HG03103 (cell line): ENCODE results near the gene DHRS7C.

ENCODE experiments used
- ATAC-seq: cut with Tn5 transposase; IDR thresholded peaks from one replicate; pipeline ENCODE4 v1.9.1; 2021; ENCODE audit warnings: low read depth; ENCODE audit not compliant: unreplicated experiment

DHRS7C gene

GRCh38 chr17:9767432-9767991 is 23.9 kb downstream of the DHRS7C start:
- no peak for ATAC-seq

- no peak for ATAC-seq
These were observed 24.4 kb downstream of the DHRS7C start for GRCh38 chr17:9766970-9767369.

GRCh38 chr17:9765322-9765721 is 26.1 kb downstream of the DHRS7C start:
- ATAC-seq: no peak

GRCh38 chr17:9763643-9764042 is 27.7 kb downstream of the DHRS7C start:
- ATAC-seq: no peak

GRCh38 chr17:9760266-9760665 is 31.1 kb downstream of the DHRS7C start:
- no peak for ATAC-seq

GRCh38 chr17:9755083-9755482 is 36.3 kb downstream of the DHRS7C start:
- ATAC-seq: no peak

GRCh38 chr17:9750524-9750923 is 40.9 kb downstream of the DHRS7C start:
- no peak for ATAC-seq

- ATAC-seq: no peak
These were observed 61.5 kb downstream of the DHRS7C start for GRCh38 chr17:9729735-9730420.

- no peak for ATAC-seq
These were observed 62.2 kb downstream of the DHRS7C start for GRCh38 chr17:9729034-9729650.

- ATAC-seq: no peak
These were observed 62.8 kb downstream of the DHRS7C start for GRCh38 chr17:9728564-9728963.

GRCh38 chr17:9728005-9728404 is 63.4 kb downstream of the DHRS7C start:
- no peak for ATAC-seq

- ATAC-seq: no peak
These were observed 65.1 kb downstream of the DHRS7C start for GRCh38 chr17:9726291-9726690.

GRCh38 chr17:9725575-9725974 is 65.8 kb downstream of the DHRS7C start:
- no peak for ATAC-seq
